ENCODE data around the gene DGKG. TPM values are rescaled to one million over a fixed set of nuclear protein-coding genes. Genes with fewer than 3 reads are reported as not detected.

The DGKG gene
- total RNA-seq, 3 donors from 2014 or later (not counting 1 experiment from before 2014, with no cell fraction given): 0.25 to 1.6 (median 0.63) TPM

- intact Hi-C loops (cut with micrococcal nuclease): no loop called here
- 89% methylated on average over 1 of the region's 1 CpG for WGBS (ENCODE audit: insufficient coverage)
- Histone ChIP-seq H3K9me3 (ENCODE audit: control insufficient read depth, insufficient read depth, low read length) (no peaks in the 10 kb centered on the region), H3K36me3 (ENCODE audit: control insufficient read depth, insufficient read depth, low read length) (no peaks in the 10 kb centered on the region), H3K4me3 (ENCODE audit: low read length) (no peak overlapping the region), H3K27ac (ENCODE audit: low read length) (no peak overlapping the region), H3K4me1 (ENCODE audit: control insufficient read depth, insufficient read depth, low read length) (no peaks in the 10 kb centered on the region), H3K27me3 (ENCODE audit: control insufficient read depth, insufficient read depth, low read length) (no peaks in the 10 kb centered on the region)
- H3K4me1 Mint-ChIP-seq: no peaks in the 10 kb centered on the region
- TF ChIP-seq, protein P1, sequence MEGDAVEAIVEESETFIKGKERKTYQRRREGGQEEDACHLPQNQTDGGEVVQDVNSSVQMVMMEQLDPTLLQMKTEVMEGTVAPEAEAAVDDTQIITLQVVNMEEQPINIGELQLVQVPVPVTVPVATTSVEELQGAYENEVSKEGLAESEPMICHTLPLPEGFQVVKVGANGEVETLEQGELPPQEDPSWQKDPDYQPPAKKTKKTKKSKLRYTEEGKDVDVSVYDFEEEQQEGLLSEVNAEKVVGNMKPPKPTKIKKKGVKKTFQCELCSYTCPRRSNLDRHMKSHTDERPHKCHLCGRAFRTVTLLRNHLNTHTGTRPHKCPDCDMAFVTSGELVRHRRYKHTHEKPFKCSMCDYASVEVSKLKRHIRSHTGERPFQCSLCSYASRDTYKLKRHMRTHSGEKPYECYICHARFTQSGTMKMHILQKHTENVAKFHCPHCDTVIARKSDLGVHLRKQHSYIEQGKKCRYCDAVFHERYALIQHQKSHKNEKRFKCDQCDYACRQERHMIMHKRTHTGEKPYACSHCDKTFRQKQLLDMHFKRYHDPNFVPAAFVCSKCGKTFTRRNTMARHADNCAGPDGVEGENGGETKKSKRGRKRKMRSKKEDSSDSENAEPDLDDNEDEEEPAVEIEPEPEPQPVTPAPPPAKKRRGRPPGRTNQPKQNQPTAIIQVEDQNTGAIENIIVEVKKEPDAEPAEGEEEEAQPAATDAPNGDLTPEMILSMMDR (IDR thresholded peaks at IDR 0.05): no peak
- peaks cover 7 to 41% of the 10 kb centered on the region in 2 donors for H3K27me3 Mint-ChIP-seq (ENCODE audit: low read depth in 2 of 2)
- H3K27ac Mint-ChIP-seq: no peak overlapping the region
- no peaks in the 10 kb centered on the region for H3K36me3 Mint-ChIP-seq
- no peaks in the 10 kb centered on the region for H3K9me3 Mint-ChIP-seq
- DNase-seq: no peak
- ATAC-seq: no peak
- no peak overlapping the region for H3K4me3 Mint-ChIP-seq
Measured at GRCh38 chr3:186329589-186329988, 32.4 kb downstream of the DGKG start.

DNA sequence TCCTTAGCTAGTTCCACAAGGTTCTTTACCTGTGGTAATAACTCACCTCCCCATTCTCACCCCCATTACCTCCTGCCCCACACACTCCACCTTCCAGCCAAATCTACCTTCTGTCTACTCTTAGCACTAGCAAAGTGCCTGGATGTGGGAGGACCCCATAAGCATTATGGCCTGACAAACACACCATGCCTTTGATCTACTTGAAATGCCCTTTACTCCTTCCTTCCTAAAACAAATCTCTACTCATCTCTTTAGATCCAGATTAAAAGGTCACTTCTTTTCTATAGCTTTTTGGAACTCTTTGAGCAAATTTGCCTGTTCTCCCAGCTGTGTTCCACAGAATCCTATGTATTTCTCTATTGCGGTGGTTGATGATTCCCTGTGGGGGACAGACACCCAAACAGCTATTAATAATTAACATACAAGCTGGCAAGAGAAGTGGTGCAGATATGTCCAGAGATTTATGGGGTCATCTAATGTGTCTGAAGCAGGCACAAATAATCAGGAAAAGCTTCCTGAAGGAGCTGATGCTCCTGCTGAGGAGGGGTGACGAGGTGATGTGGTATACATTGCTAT is 34.0 kb downstream of the DGKG start:
- Mint-ChIP-seq H3K9me3 (no peaks in the 10 kb centered on the region), H3K4me1 (no peaks in the 10 kb centered on the region), H3K27me3 (ENCODE audit: low read depth in 2 of 2) (peaks cover 5 to 32% of the 10 kb centered on the region in 2 donors), H3K4me3 (no peak overlapping the region), H3K36me3 (no peaks in the 10 kb centered on the region), H3K27ac (no peak overlapping the region)
- 100% methylated on average over 1 of the region's 2 CpGs for WGBS (ENCODE audit: insufficient coverage)
- H3K9me3 ChIP-seq (ENCODE audit: control insufficient read depth, insufficient read depth, low read length): no peaks in the 10 kb centered on the region
- no peak overlapping the region for H3K4me3 ChIP-seq (ENCODE audit: low read length)
- H3K27me3 ChIP-seq (ENCODE audit: control insufficient read depth, insufficient read depth, low read length): no peaks in the 10 kb centered on the region
- intact Hi-C loops (cut with micrococcal nuclease): no loop called here
- H3K4me1 ChIP-seq (ENCODE audit: control insufficient read depth, insufficient read depth, low read length): no peaks in the 10 kb centered on the region
- ATAC-seq: no peak
- H3K36me3 ChIP-seq (ENCODE audit: control insufficient read depth, insufficient read depth, low read length): no peaks in the 10 kb centered on the region
- TF ChIP-seq, protein P1 (IDR thresholded peaks at IDR 0.05): no peak
- no peak for DNase-seq
- H3K27ac ChIP-seq (ENCODE audit: low read length): no peak overlapping the region

DNA sequence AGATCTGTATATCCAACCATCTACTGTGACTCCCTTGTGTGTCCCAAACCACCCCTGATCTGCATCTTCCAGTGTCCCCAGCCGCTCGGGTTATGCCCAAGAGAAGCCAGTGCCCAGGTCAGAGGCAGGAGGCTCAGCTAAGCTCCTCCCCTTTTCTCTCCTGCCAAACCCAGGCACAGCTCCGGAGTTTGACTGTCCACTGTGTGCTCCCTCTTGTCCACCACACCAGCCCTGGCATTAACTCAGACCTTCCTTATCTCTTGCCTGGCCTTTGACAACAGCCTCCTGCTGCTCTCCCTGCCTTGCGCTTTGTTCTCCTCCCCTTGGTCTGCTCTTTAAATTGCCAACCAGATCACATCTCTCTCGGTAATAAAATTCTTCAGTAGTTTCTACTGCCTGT is 39.3 kb downstream of the DGKG start:
- TF ChIP-seq, protein P1 (IDR thresholded peaks at IDR 0.05): no peak
- no peak overlapping the region for H3K27ac ChIP-seq (ENCODE audit: low read length)
- no peaks in the 10 kb centered on the region for H3K4me1 ChIP-seq (ENCODE audit: control insufficient read depth, insufficient read depth, low read length)
- DNase-seq (no peak), ATAC-seq (no peak)
- Mint-ChIP-seq H3K36me3 (no peaks in the 10 kb centered on the region), H3K9me3 (no peaks in the 10 kb centered on the region), H3K4me3 (no peak overlapping the region), H3K27me3 (ENCODE audit: low read depth in 2 of 2) (peaks cover 5 to 21% of the 10 kb centered on the region in 2 donors), H3K27ac (no peak overlapping the region), H3K4me1 (no peaks in the 10 kb centered on the region)
- intact Hi-C loops (cut with micrococcal nuclease): no loop called here
- H3K36me3 ChIP-seq (ENCODE audit: control insufficient read depth, insufficient read depth, low read length): no peaks in the 10 kb centered on the region
- H3K4me3 ChIP-seq (ENCODE audit: low read length): no peak overlapping the region
- no peaks in the 10 kb centered on the region for H3K9me3 ChIP-seq (ENCODE audit: control insufficient read depth, insufficient read depth, low read length)
- H3K27me3 ChIP-seq (ENCODE audit: control insufficient read depth, insufficient read depth, low read length): no peaks in the 10 kb centered on the region
- 93% methylated on average over 5 of the region's 5 CpGs for WGBS (ENCODE audit: insufficient coverage)

DNA sequence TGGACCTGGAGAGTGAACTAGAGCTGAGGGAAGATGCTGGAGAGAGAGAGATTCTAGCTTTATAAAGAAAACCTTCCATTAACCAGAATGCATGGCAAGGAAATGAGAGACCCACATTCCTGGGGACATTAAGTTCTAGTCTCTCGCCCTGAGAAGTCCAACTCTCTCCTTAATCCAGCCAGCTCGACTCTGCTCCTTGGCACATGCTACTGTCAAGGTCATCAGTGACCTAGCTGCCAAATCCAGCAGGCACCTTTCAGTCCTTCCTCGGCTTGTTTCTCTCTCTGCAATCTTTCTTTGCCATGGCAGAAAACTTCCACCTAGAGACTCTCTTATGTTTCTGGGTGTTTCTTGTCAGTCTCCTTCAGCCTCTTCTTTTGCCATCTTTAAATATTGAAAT is 40.3 kb downstream of the DGKG start:
- Histone ChIP-seq H3K27me3 (ENCODE audit: control insufficient read depth, insufficient read depth, low read length) (no peaks in the 10 kb centered on the region), H3K9me3 (ENCODE audit: control insufficient read depth, insufficient read depth, low read length) (no peaks in the 10 kb centered on the region), H3K36me3 (ENCODE audit: control insufficient read depth, insufficient read depth, low read length) (no peaks in the 10 kb centered on the region), H3K27ac (ENCODE audit: low read length) (no peak overlapping the region), H3K4me1 (ENCODE audit: control insufficient read depth, insufficient read depth, low read length) (no peaks in the 10 kb centered on the region), H3K4me3 (ENCODE audit: low read length) (no peak overlapping the region)
- H3K27me3 Mint-ChIP-seq (ENCODE audit: low read depth in 2 of 2): peaks cover 5 to 21% of the 10 kb centered on the region in 2 donors
- WGBS (ENCODE audit: insufficient coverage): 88% methylated on average over 3 of the region's 3 CpGs
- TF ChIP-seq, protein P1 (IDR thresholded peaks at IDR 0.05): no peak
- ATAC-seq (no peak), DNase-seq (no peak)
- H3K27ac Mint-ChIP-seq: no peak overlapping the region
- H3K36me3 Mint-ChIP-seq: no peaks in the 10 kb centered on the region
- no peaks in the 10 kb centered on the region for H3K9me3 Mint-ChIP-seq
- intact Hi-C loops (cut with micrococcal nuclease): no loop called here
- no peaks in the 10 kb centered on the region for H3K4me1 Mint-ChIP-seq
- no peak overlapping the region for H3K4me3 Mint-ChIP-seq
